AG08395 (cell line): ENCODE results near the gene TALDO1.

Experiments
- DNase-seq: peaks from one replicate; pipeline ENCODE4 v3.0.0; 2012; ENCODE audit warnings: mixed read lengths, low spot score

Gene TALDO1

DNA sequence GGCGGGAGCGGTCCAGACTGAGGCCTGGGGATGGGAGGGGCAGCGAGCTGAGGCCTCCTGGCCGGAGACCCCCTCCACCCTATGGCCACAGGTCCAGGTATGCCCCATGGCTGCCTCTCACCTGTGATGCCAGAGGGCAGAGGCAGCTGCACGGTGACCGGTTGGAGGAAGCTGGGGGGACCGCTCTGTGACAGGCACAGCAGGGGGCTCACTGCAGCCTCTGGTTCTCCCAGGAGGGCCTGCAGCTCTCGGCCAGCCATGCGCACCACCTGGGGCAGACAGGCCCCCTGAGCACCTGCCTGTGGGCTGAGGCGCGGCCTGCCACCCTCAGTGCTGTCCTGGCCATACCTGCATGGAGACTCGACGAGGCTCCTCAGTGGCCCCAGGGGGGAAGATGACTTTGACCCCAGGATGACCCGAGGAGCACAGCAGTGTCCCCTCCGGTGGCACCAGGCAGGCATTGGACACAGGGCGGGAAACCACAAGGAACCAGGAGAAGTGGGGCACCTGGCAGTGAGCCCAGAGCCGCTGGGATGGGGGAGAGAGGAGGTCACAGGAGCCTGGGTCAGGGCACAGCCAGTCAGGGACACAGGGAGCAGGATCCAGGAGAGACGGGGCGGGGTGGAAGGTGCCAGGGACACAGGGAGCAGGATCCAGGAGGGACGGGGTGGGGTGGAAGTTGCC is 54.0 kb downstream of the TALDO1 start:
- DNase-seq: no peak

DNA sequence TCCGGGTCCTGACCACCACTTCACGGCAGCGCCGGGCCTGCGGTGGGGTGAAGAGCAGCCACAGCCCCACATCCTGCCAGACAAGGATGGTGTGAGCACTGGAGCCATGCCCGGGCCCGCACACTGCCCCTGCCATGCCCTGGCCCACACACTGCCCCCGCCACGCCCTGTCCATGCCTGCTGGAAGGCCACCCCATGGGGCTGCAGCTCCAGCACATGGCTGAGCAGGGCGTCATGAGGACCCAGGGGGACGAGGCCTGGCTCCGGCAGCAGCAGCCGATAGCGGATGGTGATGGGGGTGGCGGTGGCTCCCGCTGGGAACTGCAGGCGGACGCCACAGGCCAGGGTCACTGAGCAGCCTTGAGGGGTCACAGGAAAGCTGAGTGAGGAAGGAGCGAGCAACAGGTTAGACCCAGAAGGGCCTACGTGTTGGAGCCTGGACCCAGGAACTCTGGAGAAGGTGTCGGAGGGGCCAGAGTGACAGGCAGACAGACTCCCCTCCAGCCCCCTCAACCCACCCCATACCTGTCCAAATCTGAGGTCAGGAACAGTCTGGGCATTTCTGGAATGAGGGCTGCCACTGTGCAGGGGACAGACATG is 54.9 kb downstream of the TALDO1 start:
- no peak for DNase-seq

DNA sequence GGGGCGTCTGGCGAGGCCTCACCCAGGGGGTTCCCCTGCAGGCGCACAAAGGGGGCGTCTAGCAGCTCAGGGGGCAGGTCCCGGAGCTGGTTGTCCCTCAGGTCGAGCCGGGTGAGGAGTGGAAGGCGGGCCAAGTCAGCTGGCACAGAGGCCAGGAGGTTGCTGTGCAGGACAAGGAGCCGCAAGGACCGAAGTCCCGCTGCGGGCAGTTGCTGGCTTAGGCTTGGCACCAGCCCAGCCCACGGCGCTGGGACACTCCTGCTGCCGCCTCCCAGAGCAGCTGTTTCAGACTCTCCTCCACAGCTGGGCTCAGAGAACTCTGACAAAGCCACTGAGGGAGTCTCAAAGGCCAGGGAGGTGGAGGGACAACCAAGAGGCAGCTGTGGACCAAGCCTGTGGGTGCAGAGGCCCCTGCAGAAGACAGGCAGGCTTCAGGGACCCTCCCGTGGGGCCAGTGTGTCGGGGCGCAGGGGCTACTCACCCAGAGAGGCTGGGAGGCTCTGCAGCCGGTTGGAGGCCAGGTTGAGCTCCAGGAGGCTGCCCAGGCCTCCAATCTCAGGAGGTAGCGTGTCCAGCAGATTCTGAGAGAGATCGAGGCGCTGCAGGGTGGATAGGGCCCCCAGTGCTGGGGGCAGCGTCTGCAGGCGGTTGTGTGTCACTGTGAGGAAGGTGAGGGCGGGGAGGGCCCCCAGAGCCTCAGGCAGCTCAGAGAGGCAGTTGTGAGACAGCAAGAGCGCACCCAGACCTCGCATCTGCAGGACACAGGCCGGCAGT is 55.6 kb downstream of the TALDO1 start:
- DNase-seq: no peak

DNA sequence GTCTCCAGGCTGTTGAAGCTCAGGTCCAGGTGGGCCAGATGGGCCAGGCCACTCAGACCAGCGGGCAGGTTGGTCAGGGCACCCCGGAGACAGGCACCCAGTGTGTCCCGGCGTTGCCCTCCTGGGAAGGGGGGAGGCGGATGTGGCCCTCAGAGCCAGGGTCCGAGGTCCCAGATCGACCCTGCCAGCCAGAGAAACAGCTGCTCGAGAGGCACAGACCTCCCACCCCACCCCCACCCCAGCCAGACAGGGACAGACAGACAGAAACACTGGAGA is 56.1 kb downstream of the TALDO1 start:
- DNase-seq: no peak

DNA sequence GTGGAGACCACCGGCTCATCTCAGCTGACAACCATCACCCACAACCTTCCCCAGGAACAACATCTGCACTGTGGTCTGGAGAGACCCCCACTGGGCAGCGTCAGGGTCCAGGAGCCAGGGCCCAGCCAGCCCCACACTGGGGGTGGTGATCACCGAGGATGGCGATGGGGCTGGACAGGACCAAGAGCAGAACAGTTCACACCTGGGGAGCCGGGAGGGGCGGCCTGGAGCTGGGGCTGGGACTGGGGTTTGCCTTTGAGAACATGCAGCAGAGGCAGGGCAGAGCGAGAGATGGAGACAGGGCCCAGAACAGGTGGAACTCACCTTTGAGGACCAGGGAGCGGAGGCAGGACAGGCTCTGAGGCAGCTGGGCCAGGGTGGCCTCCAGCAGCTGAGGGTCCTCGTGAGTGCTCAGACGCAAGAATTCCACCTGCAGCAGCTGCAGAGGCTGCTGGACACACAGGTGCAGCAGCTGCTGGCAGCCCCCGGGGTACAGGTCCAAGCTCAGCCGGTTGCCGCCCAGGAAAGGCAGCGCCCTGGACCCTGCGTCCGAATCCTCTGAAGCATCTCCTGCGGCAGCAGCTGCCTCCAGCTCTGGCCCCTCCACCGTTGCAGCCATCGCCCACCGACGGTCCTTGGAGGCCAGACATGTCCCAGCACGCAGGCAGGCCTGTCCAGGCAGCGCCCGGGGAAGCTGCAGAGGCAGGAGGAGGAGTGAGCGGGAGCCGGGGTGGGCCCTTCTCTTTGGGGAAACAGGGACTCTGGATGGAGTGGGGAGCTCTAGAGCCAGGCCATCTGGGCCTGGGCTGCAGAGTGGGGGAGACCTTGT is 56.7 kb downstream of the TALDO1 start:
- no peak for DNase-seq

DNA sequence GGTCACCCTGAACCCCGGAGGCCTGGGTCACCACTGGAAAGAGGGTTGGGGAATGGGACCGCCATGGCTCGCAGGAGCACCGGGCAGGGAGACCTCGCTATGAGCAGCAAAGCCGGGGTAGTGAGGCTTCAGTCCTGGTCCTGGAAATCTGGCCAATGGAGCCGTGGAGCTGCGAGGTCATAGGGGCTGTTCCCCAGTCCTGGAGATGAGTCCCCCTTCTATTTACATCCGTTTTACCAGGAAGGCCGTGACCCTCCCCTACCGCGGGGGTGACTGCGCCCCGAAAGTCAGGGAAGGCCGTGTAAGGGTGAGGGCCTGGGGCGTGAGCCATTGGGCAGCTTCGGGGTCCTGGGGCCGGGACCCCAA is 57.3 kb downstream of the TALDO1 start:
- no peak for DNase-seq

DNA sequence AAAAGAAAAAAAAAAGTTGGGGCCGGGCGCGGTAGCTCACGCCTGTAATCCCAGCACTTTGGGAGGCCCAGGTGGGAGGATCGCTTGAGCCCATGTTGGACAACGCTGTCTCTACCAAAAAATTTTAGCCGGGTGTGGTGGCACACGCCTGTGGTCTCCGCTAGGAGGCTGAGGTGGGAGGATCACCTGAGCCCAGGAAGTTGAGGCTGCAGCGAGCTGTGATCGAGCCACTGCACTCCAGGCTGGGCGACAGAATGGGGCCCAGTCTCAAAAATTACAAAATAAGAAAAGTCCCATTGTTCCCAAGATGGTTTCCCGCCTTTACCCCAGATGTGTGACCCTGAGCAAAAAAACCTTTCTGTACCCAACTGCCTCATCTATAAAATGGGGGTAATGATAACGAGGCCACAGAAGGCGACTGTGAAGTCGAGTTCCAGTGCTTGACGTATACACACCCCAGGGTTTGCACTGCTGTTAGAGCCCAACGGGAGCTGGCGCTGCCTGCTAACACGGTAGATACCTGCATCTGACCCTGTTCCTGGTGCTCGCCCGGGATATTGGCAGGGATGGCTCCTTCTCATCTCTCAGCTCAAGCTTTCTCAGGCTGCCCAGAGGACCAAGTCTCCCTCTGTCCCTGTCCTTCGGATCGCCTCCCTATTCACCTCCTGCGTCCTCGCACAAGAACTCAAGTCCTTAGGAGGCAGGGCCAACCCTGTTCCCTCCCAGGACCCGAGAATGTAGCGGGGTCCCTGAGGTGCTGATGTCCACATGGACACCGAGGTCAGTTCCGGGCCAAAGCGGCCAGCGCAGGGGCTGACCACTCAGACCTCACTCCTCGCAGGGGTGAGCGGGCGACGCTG is 61.4 kb downstream of the TALDO1 start:
- no peak for DNase-seq

DNA sequence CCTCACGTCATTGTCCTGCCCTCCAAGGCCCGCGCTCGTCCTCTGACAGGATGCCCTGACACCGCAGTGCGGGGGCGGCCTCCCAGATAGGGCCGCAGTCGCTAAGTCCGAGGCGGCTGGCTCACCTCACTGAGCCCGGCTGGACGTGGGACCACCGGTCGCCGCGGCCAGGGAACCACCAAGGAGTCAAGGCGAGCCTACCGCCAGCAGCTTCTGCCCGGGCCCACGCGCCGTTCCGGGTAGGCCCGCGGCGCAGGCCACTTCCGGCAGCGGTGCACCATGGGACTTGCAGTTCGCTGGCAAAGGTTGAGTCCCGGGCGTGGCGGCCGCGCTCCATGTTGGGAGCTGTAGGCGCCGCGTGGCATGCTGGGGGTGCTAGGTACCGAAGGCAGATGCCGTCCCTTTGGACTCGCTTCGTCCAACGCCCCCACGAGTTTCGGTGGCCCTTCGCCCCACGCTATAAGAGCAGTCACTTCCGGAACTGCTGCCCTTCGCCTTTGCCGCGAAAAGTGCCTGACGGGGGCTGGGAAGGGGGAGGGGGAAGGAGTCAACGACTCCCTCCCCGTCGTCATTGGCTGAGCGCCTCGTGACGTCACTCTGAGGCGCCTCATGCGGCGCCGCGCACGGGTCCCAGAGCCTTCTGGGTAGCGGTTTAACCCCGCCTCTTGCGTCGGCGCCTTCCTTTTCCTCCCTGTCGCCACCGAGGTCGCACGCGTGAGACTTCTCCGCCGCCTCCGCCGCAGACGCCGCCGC is 62.2 kb downstream of the TALDO1 start, which contains the start of gene RPLP2:
Gene RPLP2 (plus strand): TSS at position 681 of the 753 bp plus-strand sequence. CDS start 268 bp downstream, outside the sequence.
- peak; percentile 97 for DNase-seq

DNA sequence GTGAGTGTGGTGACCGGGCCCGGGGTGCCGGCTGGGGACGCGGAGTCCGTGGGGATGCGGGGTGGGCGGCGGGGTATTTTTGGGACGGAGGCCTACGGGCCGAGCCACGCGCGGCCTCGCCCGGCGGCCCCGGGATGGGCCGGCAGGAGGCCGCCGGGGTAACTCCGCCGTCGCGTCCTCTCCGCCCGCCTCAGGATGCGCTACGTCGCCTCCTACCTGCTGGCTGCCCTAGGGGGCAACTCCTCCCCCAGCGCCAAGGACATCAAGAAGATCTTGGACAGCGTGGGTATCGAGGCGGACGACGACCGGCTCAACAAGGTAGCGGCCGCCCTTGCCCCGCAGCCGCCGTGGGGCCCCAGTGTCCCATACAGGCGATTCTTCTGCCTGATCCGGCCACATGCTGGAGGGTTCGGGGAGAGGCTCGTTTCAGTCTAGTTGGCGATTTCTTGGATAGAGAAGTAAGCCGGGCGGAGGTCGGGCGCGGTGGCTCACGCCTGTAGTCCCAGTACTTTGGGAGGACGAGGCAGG is 62.8 kb downstream of the TALDO1 start:
- DNase-seq: no peak

DNA sequence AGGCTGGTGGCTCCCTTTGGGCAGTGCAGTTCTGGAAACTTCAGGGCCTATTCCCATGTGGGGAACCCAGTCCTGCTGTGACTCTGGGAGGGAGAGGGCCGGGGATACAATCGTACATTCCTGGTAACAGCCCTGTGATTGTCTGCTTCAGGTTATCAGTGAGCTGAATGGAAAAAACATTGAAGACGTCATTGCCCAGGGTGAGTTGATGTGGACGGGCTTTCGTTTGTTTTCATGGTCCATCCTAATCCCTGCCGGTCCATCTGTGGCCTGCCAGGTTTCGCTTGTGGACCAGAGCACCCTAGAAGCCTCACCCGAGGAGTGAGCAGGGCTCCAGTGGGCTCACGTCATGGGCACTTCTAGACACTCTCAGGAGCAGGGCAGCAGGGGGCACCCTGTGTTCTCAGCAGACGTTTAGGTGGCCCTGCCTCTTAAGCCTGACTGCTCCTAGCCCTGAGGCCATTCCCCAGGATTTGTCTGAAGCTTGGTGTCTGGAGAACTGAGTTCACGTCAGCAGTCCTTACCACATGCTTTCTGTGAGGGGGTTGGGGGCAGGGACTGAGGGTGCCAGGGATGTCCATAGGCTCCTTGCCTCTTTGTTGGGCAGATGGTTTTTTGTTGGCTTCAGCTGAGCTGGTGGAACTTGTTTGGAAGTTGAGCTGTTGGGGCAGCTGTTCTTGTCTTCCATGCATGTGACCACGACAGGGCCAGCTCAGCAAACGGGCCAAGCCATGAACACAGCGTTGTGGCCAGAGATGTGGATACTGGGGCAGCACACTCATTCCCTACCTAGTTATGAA is 64.4 kb downstream of the TALDO1 start:
- DNase-seq: no peak

DNA sequence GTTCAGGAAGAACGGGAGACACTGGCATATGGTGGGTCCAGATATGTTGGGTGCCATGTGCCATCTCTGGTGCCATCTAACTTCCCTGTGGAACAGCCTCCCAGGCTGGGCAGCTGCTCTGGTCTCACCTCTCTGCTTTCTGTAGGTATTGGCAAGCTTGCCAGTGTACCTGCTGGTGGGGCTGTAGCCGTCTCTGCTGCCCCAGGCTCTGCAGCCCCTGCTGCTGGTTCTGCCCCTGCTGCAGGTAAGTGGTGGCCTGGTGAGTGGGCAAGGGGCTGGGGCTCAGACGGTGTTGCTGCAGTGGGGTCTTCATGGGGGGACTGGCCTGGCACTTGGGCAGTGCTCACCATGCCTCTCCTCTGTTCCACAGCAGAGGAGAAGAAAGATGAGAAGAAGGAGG is 65.1 kb downstream of the TALDO1 start:
- DNase-seq: no peak

DNA sequence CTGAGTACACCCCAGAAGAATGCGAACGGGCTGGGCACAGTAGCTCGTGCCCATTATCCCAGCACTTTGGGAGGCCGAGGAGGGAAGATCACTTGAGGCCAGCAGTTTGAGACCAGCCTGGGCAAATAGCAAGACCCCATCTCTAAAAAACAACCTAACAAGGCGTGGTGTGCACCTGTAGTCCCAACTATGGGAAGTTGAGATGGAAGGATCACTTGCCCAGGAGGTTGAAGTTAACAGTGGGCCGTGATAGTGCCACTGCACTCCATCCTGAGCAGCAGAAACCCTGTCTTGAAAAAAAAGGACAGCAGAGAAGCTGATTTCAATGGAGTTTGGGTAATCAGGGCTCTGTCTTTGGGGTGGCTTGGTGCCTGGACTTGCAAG is 65.8 kb downstream of the TALDO1 start:
- no peak for DNase-seq

DNA sequence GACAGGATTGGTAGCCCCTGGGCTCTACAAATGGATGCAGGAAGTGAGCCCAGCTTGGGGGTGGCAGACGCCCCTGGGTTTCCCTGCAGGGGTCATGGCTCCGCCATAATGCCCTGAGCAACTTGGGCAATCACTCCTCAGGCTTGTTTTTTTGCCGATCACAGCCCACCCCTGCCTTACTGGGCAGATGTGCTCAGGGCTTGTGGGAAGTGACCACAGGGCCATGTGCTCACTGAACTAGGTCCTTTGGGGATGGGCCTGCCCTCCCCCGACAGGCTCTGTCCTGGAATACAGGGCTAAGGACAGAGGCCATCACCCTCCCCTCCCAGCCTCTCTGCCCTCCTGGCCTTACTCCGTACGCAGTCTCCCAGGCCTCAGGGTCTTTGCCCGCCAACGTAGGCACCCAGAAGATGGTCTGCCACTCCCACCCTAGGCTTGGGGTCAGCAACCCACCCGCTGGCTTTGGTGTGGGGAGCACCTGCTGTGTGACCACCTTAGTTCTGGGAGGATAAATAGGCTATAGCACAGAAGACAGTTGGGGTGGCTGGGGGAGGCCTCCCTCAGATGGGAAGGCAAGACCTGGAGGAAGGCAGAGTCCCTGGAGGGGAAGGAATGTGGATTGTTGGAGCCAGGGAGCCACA is 66.3 kb downstream of the TALDO1 start:
- no peak for DNase-seq
